Neural crest cell (in vitro differentiated cells): Measurements from ENCODE around the gene OPA1. TPM values are rescaled to one million over a fixed set of nuclear protein-coding genes. Genes with fewer than 3 reads are reported as not detected.

Experiments used
- DNase-seq: peaks from one replicate; pipeline ENCODE4 v3.0.0; 2021; ENCODE audit warnings: low read depth, mixed read lengths, low spot score
- H3K27ac Mint-ChIP-seq: one replicate; pipeline ENCODE4 v1.8.0; 2021; ENCODE audit warnings: mild to moderate bottlenecking, mixed read lengths; ENCODE audit not compliant: unreplicated experiment
- H3K27me3 Mint-ChIP-seq: 2 replicates; pipeline ENCODE4 v1.8.0; 2021; ENCODE audit warnings: low read depth, mild to moderate bottlenecking, mixed read lengths
- H3K36me3 Mint-ChIP-seq: 2 replicates; pipeline ENCODE4 v1.8.0; 2021; ENCODE audit warnings: low read depth, mild to moderate bottlenecking, mixed read lengths
- H3K4me1 Mint-ChIP-seq: 2 replicates; pipeline ENCODE4 v1.8.0; 2021; ENCODE audit warnings: mixed read lengths
- H3K4me3 Mint-ChIP-seq: one replicate; pipeline ENCODE4 v1.8.0; 2021; ENCODE audit warnings: mild to moderate bottlenecking, mixed read lengths
- H3K9me3 Mint-ChIP-seq: 2 replicates; pipeline ENCODE4 v1.8.0; 2021; ENCODE audit warnings: mixed read lengths
- total RNA-seq: library from RNA; stranded (reverse); gene quantifications from 2 replicates; pipeline ENCODE4 v1.2.1, GENCODE V29; 2021
- TF ChIP-seq, protein P1 (sequence below): fragments of 200-600 bp; sonication (generic); conservative IDR thresholded peaks from 2 replicates; pipeline ENCODE4 v1.5.0; 2021; ENCODE audit warnings: antibody characterized with exemption, mild to moderate bottlenecking

OPA1 gene
- total RNA-seq, 1 donor from 2014 or later = 60.8 TPM

DNA sequence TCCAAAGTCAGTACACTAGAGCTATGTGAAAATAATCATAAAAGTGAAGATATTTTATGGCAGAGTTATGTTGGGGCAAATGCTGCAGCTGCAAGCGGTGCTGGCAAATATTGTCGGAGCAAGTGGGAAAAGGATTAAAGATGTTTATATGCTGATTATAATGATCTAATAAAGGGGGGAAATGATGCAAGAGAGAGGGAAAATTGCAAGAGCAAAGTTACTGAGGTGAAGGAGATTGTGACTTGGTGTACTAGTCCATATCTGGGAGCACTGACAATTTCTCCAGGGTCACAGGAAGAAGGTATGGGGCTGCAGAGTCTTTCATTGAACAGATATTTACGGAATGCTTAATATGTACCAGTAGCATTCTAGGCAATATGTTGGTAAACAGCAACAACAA lies 45.8 kb downstream of the OPA1 start:
- DNase-seq = no peak
- H3K4me1 Mint-ChIP-seq = no peaks in the 10 kb centered on the region
- no peak overlapping the region for H3K27ac Mint-ChIP-seq
- H3K9me3 Mint-ChIP-seq = no peaks in the 10 kb centered on the region
- H3K36me3 Mint-ChIP-seq = peaks cover 7% of the 10 kb centered on the region
- no peaks in the 10 kb centered on the region for H3K27me3 Mint-ChIP-seq
- no peak overlapping the region for H3K4me3 Mint-ChIP-seq
- TF ChIP-seq, protein P1, sequence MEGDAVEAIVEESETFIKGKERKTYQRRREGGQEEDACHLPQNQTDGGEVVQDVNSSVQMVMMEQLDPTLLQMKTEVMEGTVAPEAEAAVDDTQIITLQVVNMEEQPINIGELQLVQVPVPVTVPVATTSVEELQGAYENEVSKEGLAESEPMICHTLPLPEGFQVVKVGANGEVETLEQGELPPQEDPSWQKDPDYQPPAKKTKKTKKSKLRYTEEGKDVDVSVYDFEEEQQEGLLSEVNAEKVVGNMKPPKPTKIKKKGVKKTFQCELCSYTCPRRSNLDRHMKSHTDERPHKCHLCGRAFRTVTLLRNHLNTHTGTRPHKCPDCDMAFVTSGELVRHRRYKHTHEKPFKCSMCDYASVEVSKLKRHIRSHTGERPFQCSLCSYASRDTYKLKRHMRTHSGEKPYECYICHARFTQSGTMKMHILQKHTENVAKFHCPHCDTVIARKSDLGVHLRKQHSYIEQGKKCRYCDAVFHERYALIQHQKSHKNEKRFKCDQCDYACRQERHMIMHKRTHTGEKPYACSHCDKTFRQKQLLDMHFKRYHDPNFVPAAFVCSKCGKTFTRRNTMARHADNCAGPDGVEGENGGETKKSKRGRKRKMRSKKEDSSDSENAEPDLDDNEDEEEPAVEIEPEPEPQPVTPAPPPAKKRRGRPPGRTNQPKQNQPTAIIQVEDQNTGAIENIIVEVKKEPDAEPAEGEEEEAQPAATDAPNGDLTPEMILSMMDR = no peak

- Mint-ChIP-seq H3K9me3 (no peaks in the 10 kb centered on the region), H3K27me3 (no peaks in the 10 kb centered on the region), H3K4me1 (no peaks in the 10 kb centered on the region), H3K36me3 (peaks cover 4% of the 10 kb centered on the region), H3K27ac (no peak overlapping the region), H3K4me3 (no peak overlapping the region)
- no peak for DNase-seq
- TF ChIP-seq, protein P1 = no peak
These were observed 47.2 kb downstream of the OPA1 start for GRCh38 chr3:193640165-193640715.

DNA sequence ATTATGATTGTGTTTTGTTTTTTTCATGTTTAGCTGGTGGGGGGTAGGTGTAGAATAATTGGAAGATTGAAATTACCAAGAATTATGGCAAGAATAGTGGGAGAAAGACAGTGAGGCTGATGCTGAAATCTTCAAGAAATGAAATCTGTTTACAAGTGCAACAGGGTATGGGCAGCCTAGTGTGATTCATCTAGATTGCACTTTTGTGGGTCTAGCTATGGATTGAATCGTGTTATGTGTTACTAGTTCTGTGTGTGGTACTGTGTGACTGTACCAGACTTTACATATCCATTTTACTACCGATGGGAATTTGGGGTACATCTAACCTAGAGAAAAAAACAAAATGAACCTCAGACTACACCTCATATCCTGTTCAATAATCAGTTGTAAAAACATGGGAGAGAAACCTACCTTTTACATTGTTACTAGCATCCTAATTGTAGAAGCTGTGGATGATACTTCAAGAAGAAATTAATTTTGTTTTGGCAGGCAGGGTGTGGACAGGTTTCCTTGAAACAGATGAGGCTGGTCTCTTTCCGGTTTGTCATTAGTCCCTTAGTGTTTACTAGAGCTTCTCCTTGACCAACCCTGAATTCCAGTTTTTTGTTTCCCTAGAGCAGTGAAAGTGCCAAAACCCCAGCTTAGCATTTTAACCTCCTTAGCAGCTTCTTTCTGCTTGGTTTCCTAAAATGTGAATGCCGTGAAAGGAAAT lies 47.9 kb downstream of the OPA1 start:
- Mint-ChIP-seq H3K9me3 (no peaks in the 10 kb centered on the region), H3K36me3 (peaks cover 5% of the 10 kb centered on the region), H3K4me3 (no peak overlapping the region), H3K27ac (no peak overlapping the region), H3K4me1 (no peaks in the 10 kb centered on the region), H3K27me3 (no peaks in the 10 kb centered on the region)
- DNase-seq = no peak
- TF ChIP-seq, protein P1 = no peak

DNA sequence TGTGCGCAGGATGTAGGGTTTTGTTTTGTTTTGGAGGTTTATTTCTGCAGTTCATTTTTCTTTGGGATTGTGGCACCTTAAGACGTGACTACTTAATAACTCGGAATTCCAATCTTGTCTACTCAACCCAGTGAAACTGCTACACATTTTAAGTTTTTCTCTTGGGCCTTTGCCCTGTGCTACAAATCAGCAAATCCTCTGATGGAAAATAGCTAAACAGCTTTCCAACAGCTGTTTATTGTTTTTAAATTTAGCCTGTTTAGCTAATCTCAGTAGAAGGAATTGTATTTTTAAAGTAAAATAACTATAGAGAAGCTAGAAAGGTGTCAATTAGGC lies 48.4 kb downstream of the OPA1 start:
- no peaks in the 10 kb centered on the region for H3K27me3 Mint-ChIP-seq
- H3K36me3 Mint-ChIP-seq = peaks cover 7% of the 10 kb centered on the region
- TF ChIP-seq, protein P1 = no peak

DNA sequence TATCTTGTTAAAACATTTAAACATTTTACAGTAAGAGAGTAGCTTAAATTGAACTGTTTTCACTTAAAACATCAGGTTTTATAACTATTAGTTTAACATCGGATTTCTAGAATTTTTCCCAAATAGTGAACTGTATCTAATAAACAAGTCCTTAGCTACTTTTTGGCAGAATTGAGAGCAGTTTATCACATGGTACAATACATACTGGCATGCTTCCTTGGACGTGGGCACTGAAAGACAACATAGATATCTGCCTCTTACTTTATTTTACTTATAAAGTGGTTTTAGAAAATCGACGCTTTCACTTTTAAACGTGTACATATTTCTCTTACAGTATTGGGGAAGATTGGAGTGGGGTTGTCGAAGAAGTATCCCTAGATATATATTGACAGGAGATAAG lies 52.8 kb downstream of the OPA1 start:
- H3K36me3 Mint-ChIP-seq = peaks cover 11% of the 10 kb centered on the region
- H3K27me3 Mint-ChIP-seq = no peaks in the 10 kb centered on the region
- no peak for DNase-seq
- no peak overlapping the region for H3K4me3 Mint-ChIP-seq
- TF ChIP-seq, protein P1 = no peak
- no peak overlapping the region for H3K27ac Mint-ChIP-seq
- H3K9me3 Mint-ChIP-seq = no peaks in the 10 kb centered on the region
- no peaks in the 10 kb centered on the region for H3K4me1 Mint-ChIP-seq

More for the DNA sequence above, 48.4 kb downstream of the OPA1 start:
- H3K27ac Mint-ChIP-seq = no peak overlapping the region
- H3K9me3 Mint-ChIP-seq = no peaks in the 10 kb centered on the region
- no peak for DNase-seq
- H3K4me1 Mint-ChIP-seq = no peaks in the 10 kb centered on the region
- no peak overlapping the region for H3K4me3 Mint-ChIP-seq
